Stimulated activated CD8-positive, alpha-beta memory T cell treated with anti-CD3 and anti-CD28 coated beads, Interleukin-15, amount 100 ng/mL, for 1 hour (primary cell): ENCODE measurements around the gene NUTM2F.
"Not testable (repeated sequence)": the region's sequence is repeated elsewhere in the genome, so short reads cannot be mapped to it uniquely, and the experiment has no call there.

Experiments used
- DNase-seq: peaks from one replicate; pipeline ENCODE4 v3.0.0-alpha.2; 2020; ENCODE audit warnings: low read depth

Gene NUTM2F

DNA sequence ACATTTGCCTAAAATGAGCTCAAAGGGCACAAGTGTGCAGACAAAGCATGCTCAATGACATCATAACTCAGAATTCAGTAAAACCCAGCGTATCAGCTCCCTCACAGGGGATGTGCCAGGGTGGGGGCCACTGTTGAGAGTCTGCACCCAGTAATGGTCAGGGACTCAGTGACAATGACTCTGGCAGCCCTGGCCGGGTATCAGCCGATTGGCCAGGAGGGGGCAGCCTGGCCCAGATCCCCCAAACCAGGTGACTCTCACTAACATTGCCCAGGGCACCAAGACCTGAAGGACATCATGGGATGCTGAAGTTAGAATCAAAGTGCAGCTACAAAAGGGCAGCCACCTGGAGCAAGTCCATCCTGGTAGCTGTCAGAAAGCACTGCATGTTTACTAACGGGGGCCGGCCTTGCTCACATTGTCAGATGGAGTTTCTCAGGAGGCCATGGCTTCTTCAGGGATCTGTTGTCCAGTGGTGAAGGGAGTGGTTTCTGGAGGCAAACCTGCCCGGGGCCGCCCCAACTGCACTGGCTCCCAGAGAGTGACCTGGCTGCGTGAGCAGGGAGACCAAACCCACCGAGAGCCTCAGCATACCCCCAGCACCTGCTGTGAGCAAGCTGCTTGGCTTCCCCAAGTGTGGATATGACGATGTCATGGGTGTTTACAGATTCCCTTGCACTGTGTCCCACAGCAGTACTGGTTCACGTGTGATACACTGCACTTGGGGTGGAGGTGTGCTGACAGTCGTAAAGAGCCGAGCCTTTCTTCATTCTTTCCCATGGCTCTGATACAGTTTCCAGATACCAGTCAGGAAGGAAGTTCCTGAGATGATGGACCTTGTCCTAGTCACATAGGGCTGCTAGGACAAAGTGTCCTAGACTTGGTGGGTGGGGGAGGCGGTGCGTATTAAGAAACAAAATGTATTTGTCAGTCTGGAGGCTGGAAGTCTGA, 13.1 kb downstream of the NUTM2F start:
- not testable (repeated sequence) for DNase-seq

GRCh38 chr9:94303321-94303720, 25.1 kb downstream of the NUTM2F start:
- DNase-seq = no peak

- DNase-seq = no peak
These were observed 26.0 kb downstream of the NUTM2F start for GRCh38 chr9:94302426-94302825.

- no peak for DNase-seq
These were observed 26.9 kb downstream of the NUTM2F start for GRCh38 chr9:94301583-94301982.

DNA sequence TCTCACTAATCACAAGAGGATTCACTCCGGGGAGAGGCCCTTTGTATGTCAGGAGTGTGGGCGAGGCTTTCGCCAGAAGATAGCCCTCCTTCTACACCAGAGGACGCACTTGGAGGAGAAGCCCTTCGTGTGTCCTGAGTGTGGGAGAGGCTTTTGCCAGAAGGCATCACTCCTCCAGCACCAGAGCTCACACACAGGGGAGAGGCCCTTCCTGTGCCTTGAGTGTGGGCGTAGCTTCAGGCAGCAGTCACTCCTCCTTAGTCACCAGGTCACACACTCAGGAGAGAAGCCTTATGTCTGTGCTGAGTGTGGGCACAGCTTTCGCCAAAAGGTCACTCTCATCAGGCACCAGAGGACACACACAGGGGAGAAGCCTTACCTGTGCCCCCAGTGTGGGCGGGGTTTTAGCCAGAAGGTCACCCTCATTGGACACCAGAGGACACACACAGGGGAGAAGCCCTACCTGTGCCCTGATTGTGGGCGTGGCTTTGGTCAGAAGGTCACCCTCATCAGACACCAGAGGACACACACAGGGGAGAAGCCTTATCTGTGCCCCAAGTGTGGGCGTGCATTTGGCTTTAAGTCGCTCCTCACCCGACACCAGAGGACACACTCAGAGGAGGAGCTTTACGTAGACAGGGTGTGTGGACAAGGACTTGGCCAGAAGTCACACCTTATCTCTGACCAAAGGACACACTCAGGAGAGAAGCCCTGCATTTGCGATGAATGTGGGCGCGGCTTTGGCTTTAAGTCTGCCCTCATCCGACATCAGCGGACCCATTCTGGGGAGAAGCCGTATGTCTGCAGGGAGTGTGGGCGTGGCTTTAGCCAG, 27.8 kb downstream of the NUTM2F start:
- no peak for DNase-seq

DNA sequence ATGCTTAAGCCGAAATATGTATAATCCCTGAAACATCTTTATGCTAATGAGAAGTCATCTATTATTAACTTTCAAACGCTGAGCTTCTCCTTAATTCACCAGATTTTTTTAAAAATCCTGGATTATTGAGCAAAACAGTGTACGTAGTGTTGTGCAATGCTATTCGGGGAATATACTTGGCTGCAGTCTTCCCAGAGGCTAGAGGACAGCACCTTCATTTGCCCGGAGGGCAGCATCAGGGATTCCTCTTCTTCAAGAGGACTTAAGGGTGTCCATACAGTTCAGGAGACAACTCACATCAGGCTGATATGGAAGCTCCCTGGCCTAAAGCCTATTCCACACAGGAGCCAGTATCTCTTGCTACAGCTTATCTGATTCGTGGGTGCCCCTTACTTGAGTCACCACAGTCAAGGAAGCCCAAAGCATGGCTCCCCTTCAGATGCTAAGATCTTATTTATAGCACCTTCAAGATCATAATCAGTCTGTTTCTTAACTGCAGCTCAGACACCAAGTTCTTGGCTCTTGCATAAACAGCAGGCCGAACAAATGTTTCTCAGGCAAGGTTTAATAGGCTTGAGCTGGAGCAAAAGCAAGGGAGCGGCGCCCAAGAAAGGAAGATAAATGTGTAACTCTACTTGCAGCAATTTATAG, 29.4 kb downstream of the NUTM2F start:
- DNase-seq = no peak

DNA sequence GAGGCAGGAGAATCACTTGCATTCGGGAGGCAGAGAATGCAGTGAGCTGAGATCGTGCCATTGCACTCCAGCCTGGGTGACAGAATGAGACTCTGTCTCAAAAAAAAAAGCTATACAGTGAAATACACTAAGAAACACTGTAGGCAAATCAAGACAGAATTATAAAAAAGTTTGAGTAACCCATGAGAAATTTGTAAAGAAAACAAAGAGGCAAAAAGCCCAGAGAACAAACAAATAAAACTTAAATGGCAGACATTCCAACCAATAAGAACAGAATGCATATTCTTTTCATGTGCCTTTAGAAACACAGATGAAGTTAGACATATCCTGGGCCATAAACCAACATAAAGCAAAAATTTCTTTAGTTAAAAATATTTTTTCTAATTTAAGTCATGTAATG, 38.8 kb downstream of the NUTM2F start:
- DNase-seq = no peak

- DNase-seq = no peak
These were observed 40.4 kb downstream of the NUTM2F start for GRCh38 chr9:94287877-94288513.

DNA sequence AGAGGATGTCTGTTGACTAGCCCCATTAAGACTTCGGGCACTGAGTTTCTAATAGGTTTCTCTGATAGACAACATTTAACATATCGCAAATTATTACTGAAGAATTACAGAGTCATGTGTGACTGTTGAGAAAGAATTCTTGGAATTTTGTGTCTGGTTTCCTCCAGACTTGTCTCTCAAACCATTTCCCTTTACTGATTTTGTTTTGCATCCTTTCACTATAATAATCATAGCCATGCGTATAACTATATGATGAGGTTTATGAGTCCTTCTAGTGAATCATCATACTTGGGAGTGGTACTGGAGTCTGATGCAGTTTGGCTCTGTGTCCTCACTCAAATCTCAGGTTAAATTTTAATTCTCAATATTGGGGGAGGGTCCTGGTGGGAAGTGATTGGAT, 42.3 kb downstream of the NUTM2F start:
- DNase-seq = no peak

- DNase-seq = no peak
These were observed 47.3 kb downstream of the NUTM2F start for GRCh38 chr9:94281101-94281500.

- no peak for DNase-seq
These were observed 47.9 kb downstream of the NUTM2F start for GRCh38 chr9:94280409-94280989.

GRCh38 chr9:94277885-94278536, 50.4 kb downstream of the NUTM2F start:
- no peak for DNase-seq

- DNase-seq = not testable (repeated sequence)
These were observed 51.4 kb downstream of the NUTM2F start for GRCh38 chr9:94277029-94277428.

- DNase-seq = no peak
These were observed 58.4 kb downstream of the NUTM2F start for GRCh38 chr9:94270009-94270408.

DNA sequence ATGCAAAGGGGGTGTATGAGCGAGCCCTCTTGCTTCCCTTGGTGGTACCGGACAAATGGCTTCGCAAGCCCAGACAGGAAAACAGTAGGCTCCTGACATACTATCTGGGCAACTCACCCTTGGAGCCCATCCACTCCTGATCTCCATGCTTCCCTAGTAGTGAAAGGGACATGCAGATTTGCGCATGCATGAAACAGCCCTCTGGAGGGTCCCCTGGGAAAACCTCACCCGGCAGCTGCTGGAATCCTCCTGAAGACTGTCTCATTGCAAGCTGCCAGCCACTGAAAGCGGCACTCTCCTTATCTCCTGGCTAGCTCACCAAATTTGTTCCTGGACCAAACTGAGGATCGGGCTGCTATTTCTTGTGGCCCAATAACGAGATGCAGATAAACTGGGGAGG, 59.2 kb downstream of the NUTM2F start:
- DNase-seq = no peak
